OCI-LY3 (cell line): ENCODE results near the gene C10orf53.

ENCODE experiments used
- H2AFZ ChIP-seq: fragments of 200-600, 300-600 bp; shearing (Covaris generic); 2 replicates; pipeline ENCODE4 v1.6.0; 2014; ENCODE audit warnings: antibody characterized with exemption, low read depth, low read length
- H3K27ac ChIP-seq: fragments of 200-600, 300-600 bp; sonication (generic); 2 replicates; pipeline ENCODE4 v1.5.1; 2014; ENCODE audit warnings: mild to moderate bottlenecking, low read length, moderate library complexity, mixed read lengths
- H3K27me3 ChIP-seq: fragments of 200-600, 300-600 bp; sonication (generic); 2 replicates; pipeline ENCODE4 v1.6.1; 2014; ENCODE audit warnings: low read depth, low read length, mixed read lengths
- H3K36me3 ChIP-seq: fragments of 200-600, 300-600 bp; sonication (generic); replicated peaks from 2 replicates; pipeline ENCODE3; 2014; ENCODE audit warnings: low read depth, low read length, mixed read lengths
- H3K4me1 ChIP-seq: fragments of 300-600, 200-600 bp; sonication (generic); 2 replicates; pipeline ENCODE4 v1.6.1; 2014; ENCODE audit warnings: low read length, mixed read lengths
- H3K4me2 ChIP-seq: fragments of 200-600, 300-600 bp; sonication (generic); 2 replicates; pipeline ENCODE4 v1.6.1; 2014; ENCODE audit warnings: low read length, mixed read lengths
- H3K4me3 ChIP-seq: fragments of 300-600, 200-600 bp; sonication (generic); 2 replicates; pipeline ENCODE4 v1.5.1; 2014; ENCODE audit warnings: antibody characterized with exemption, mild to moderate bottlenecking, low read length, moderate library complexity
- H3K79me2 ChIP-seq: fragments of 300-600, 200-600 bp; shearing (Covaris generic); 2 replicates; pipeline ENCODE4 v1.6.1; 2014; ENCODE audit warnings: mild to moderate bottlenecking, low read length, mixed read lengths
- H3K9ac ChIP-seq: fragments of 300-600, 200-600 bp; shearing (Covaris generic); 2 replicates; pipeline ENCODE4 v1.6.0; 2014; ENCODE audit warnings: mild to moderate bottlenecking, low read length, moderate library complexity
- H3K9me3 ChIP-seq: fragments of 200-600, 300-600 bp; shearing (Covaris generic); 2 replicates; pipeline ENCODE4 v1.6.1; 2014; ENCODE audit warnings: low read length, mixed read lengths; ENCODE audit not compliant: insufficient read depth
- H4K20me1 ChIP-seq: fragments of 200-600, 300-600 bp; sonication (generic); 2 replicates; pipeline ENCODE4 v1.6.1; 2016; ENCODE audit warnings: low read length, mixed read lengths; ENCODE audit not compliant: insufficient read depth
- EZH2phosphoT487 ChIP-seq: fragments of 200-600 bp; shearing (Covaris generic); IDR thresholded peaks from 2 replicates; pipeline ENCODE4 v1.6.1; 2018; ENCODE audit warnings: antibody characterized with exemption, mixed run types, low read depth
- TF ChIP-seq, protein P1 (sequence below): fragments of 200-600, 300-600 bp; sonication (generic); IDR thresholded peaks from 2 replicates; pipeline ENCODE4 v1.5.1; 2014; ENCODE audit warnings: antibody characterized with exemption, low read length, low read depth

The C10orf53 gene

DNA sequence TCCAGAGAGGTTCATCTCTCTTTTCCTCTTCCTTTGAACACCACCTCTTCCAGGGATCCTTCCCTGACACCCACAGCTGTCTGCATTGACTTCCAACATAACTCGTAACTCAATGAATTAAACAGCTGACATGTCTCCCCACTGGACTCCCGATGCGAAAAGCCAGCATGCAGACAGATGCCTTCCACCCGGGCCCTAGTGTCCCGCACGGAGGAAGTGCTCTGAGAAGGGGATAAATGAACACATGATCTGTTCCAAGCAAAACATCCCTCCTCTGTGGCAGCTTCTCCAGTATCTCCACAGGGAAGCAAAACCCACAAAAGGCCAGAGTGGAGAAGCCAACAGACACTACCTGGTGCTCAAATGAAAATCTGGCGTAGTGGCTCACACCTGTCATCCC, 54.4 kb downstream of the C10orf53 start:
- no peaks in the 10 kb centered on the region for H3K9me3 ChIP-seq
- H3K27ac ChIP-seq, result no peak overlapping the region
- H3K4me2 ChIP-seq, result no peak overlapping the region
- H3K27me3 ChIP-seq, result no peaks in the 10 kb centered on the region
- no peaks in the 10 kb centered on the region for H4K20me1 ChIP-seq
- no peak overlapping the region for H3K9ac ChIP-seq
- no peak overlapping the region for H2AFZ ChIP-seq
- TF ChIP-seq EZH2phosphoT487, result no peak
- TF ChIP-seq, protein P1, sequence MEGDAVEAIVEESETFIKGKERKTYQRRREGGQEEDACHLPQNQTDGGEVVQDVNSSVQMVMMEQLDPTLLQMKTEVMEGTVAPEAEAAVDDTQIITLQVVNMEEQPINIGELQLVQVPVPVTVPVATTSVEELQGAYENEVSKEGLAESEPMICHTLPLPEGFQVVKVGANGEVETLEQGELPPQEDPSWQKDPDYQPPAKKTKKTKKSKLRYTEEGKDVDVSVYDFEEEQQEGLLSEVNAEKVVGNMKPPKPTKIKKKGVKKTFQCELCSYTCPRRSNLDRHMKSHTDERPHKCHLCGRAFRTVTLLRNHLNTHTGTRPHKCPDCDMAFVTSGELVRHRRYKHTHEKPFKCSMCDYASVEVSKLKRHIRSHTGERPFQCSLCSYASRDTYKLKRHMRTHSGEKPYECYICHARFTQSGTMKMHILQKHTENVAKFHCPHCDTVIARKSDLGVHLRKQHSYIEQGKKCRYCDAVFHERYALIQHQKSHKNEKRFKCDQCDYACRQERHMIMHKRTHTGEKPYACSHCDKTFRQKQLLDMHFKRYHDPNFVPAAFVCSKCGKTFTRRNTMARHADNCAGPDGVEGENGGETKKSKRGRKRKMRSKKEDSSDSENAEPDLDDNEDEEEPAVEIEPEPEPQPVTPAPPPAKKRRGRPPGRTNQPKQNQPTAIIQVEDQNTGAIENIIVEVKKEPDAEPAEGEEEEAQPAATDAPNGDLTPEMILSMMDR, result no peak
- H3K4me3 ChIP-seq, result no peak overlapping the region
- no peaks in the 10 kb centered on the region for H3K36me3 ChIP-seq
- no peaks in the 10 kb centered on the region for H3K4me1 ChIP-seq
- no peaks in the 10 kb centered on the region for H3K79me2 ChIP-seq

DNA sequence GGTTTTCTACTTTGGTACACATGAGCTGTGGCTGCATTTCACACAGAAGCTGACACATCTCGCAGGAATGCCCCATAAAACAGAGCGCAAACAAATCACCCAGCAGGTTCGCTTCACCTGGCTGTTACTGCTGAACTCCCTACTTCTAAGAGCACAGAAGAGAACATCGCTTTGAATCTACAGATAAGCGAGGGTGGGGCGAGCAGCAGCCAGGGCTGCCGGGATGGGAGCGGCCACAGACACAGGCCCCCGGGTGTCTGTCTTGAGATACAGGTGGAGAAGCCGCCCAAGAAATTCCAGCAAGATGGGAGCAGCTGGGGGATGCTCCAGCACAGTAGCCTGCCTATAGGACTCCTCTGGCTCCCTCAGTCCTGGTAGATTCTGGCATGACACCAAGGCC, 55.2 kb downstream of the C10orf53 start:
- Histone ChIP-seq H3K4me3 (no peak overlapping the region), H3K9me3 (no peaks in the 10 kb centered on the region), H3K4me1 (no peaks in the 10 kb centered on the region), H3K4me2 (no peak overlapping the region), H3K9ac (no peak overlapping the region), H3K27ac (no peak overlapping the region), H3K79me2 (no peaks in the 10 kb centered on the region), H2AFZ (no peak overlapping the region), H3K36me3 (no peaks in the 10 kb centered on the region), H3K27me3 (no peaks in the 10 kb centered on the region), H4K20me1 (no peaks in the 10 kb centered on the region)
- TF ChIP-seq, protein P1, result no peak
- no peak for TF ChIP-seq EZH2phosphoT487

DNA sequence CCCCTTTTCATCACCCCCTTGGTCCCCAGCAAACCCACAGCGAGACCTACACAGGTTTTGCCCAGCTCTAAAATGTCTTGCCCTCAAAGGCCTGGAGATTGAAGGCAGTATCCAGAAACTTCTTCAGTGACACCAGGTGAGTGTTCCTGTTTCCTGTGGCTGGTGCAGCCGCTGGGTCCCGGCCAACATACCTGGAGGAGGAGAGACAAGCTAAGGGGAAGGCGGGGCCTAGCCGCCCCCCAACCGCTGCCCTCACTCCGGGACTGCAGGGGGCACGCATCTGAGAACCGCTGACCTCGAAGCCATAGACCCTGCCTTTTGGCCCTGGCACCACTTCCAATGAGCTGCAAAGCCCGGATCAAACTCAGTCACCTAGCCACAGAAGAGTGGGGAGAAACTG, 55.7 kb downstream of the C10orf53 start:
- H4K20me1 ChIP-seq, result no peaks in the 10 kb centered on the region
- H3K4me2 ChIP-seq, result no peak overlapping the region
- TF ChIP-seq, protein P1, result no peak
- no peak for TF ChIP-seq EZH2phosphoT487
- H3K4me3 ChIP-seq, result no peak overlapping the region
- H3K36me3 ChIP-seq, result no peaks in the 10 kb centered on the region
- no peaks in the 10 kb centered on the region for H3K27me3 ChIP-seq
- no peak overlapping the region for H3K9ac ChIP-seq
- H3K4me1 ChIP-seq, result no peaks in the 10 kb centered on the region
- no peaks in the 10 kb centered on the region for H3K9me3 ChIP-seq
- H3K79me2 ChIP-seq, result no peaks in the 10 kb centered on the region
- no peak overlapping the region for H3K27ac ChIP-seq
- H2AFZ ChIP-seq, result no peak overlapping the region

DNA sequence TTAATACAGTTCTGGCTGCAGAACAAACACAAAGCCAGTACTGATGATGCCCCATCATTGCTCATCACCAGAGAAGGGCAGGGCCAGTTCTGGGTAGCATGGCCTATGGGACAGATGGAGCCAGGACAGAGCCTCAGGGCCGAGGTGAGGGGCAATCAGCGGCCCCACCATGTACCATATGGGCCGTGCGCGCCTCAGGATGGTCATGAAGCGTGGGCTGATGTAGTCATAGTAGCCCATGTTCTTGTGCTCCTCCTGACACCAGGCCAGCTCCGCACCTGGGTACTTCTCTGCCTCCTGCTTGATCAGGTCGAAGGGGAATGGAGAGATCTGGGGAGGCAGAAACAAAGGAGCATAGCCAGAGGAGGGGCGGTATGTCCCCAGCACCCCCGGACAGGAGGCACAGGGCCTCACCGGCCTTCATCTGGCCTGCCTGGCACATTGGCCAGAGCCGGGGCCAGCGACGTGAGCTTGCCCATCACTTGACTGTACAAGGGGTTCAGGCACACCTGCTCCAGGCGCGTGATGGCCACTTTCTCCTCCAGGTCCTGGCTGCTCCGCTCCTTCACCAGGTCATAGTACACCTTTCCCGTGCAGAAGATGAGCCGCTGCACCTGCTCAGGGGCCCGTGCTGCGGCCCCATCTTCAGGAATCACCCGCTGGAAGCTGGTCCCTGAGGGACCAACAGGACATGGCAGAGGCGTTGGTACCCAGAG, 56.6 kb downstream of the C10orf53 start:
- Histone ChIP-seq H2AFZ (no peak overlapping the region), H3K9ac (no peak overlapping the region), H3K36me3 (no peaks in the 10 kb centered on the region), H3K4me1 (no peaks in the 10 kb centered on the region), H3K9me3 (no peaks in the 10 kb centered on the region), H3K4me2 (no peak overlapping the region), H4K20me1 (no peaks in the 10 kb centered on the region), H3K79me2 (no peaks in the 10 kb centered on the region), H3K27me3 (no peaks in the 10 kb centered on the region), H3K4me3 (no peak overlapping the region), H3K27ac (no peak overlapping the region)
- TF ChIP-seq EZH2phosphoT487, result no peak
- TF ChIP-seq, protein P1, result no peak
